Kidney (tissue), 14 donors: Measurements from ENCODE around the gene DDX21. TPM values are rescaled to one million over a fixed set of nuclear protein-coding genes. Genes with fewer than 3 reads are reported as not detected.

Experiments
- DNase-seq, 5 donors: peaks; one replicate each; pipeline ENCODE4 v3.0.0-alpha.2; 2013 to 2020
- FAIRE-seq: peaks from 2 replicates; lab custom pipeline; 2012; peaks lifted over from hg19 to GRCh38; lab: Jason Lieb, UNC
- H3K27ac ChIP-seq, 2 donors: one replicate each; pipeline ENCODE4 v1.7.0; 2013; ENCODE audit warnings: low read depth in 2 of 2, low read length in 2 of 2, inconsistent platforms in 1 of 2
- H3K27me3 ChIP-seq: one replicate; pipeline ENCODE4 v1.7.1; 2013; ENCODE audit warnings: low read length, inconsistent platforms; ENCODE audit not compliant: control insufficient read depth, insufficient read depth
- H3K36me3 ChIP-seq, 3 donors: one replicate each; pipeline versions ENCODE4 v1.7.0 to v1.7.1; 2013; ENCODE audit warnings: low read length in 3 of 3, control low read depth in 1 of 3, inconsistent platforms in 1 of 3; ENCODE audit not compliant: insufficient read depth in 3 of 3, control insufficient read depth in 2 of 3
- H3K4me1 ChIP-seq, 3 donors: one replicate each; pipeline versions ENCODE4 v1.7.0 to v1.7.1; 2013; ENCODE audit warnings: low read length in 3 of 3, inconsistent platforms in 1 of 3, low read depth in 1 of 3; ENCODE audit not compliant: control insufficient read depth in 2 of 3, insufficient read depth in 2 of 3
- H3K4me3 ChIP-seq, 3 donors: one replicate each; pipeline versions ENCODE4 v1.7.0 to v1.8.1; 2013; ENCODE audit warnings: low read length in 3 of 3, control low read depth in 1 of 3, inconsistent platforms in 1 of 3
- H3K9ac ChIP-seq, 3 donors: one replicate each; pipeline versions ENCODE4 v1.7.0 to v1.7.1; 2013; ENCODE audit warnings: low read length in 3 of 3, control low read depth in 1 of 3, inconsistent platforms in 1 of 3
- H3K9me3 ChIP-seq, 3 donors: one replicate each; pipeline versions ENCODE4 v1.7.0 to v1.7.1; 2013; ENCODE audit warnings: low read length in 3 of 3, control low read depth in 1 of 3, inconsistent platforms in 1 of 3; ENCODE audit not compliant: control insufficient read depth in 2 of 3, insufficient read depth in 1 of 3
- intact Hi-C: fragments of 100-400 bp; cut with DNase I; formaldehyde crosslinking; loops from one replicate; pipeline ENCODE4 v1.11.1; 2022
- polyA plus RNA-seq: library from polyadenylated mRNA; stranded (reverse); fragments of 350-450 nt; fragmentation: Illumina TruSeq; extraction: RNeasy Lipid Tissue Mini Kit (QIAGEN cat#74804); gene quantifications from one replicate; pipeline ENCODE4 v1.2.3, GENCODE V29; 2014; ENCODE audit warnings: low read depth, low replicate concordance; ENCODE audit not compliant: insufficient read depth
- total RNA-seq: library from RNA; stranded (reverse); fragmentation: NEBNext Ultra II Directional; extraction: Animal tissue kit (Norgen Biotek cat#: 25700); gene quantifications from one replicate; pipeline ENCODE4 v1.2.1, GENCODE V29; 2021
- TF ChIP-seq, protein P1 (sequence below): IDR thresholded peaks from 3 replicates; pipeline ENCODE4 v1.5.1; 2012; ENCODE audit warnings: mild to moderate bottlenecking, moderate library complexity, borderline replicate concordance; ENCODE audit not compliant: insufficient read depth; ENCODE audit errors: extremely low read depth
- donor health status: control.
- donor health status: control.
- donor health status: control.
- donor health status: control.
- donor health status: control.
- donor health status: DM: yes; HTN: yes; CAD: no.
- donor health status: Normal renal cell carcinoma (clear cell type).

DDX21 gene
- total and polyA plus RNA-seq, 2 donors from 2014 or later: 8.9 to 49.4 TPM

- Histone ChIP-seq H3K27me3 (no peaks in the 10 kb centered on the region), H3K36me3 (peaks cover 0 to 5% (median 0%) of the 10 kb centered on the region in 3 donors), H3K4me3 (no peak overlapping the region), H3K9me3 (no peaks in the 10 kb centered on the region), H3K9ac (no peak overlapping the region), H3K4me1 (no peaks in the 10 kb centered on the region), H3K27ac (no peak overlapping the region)
- FAIRE-seq (no peak), DNase-seq (peak in 2 of 5 donors; percentile 21 to 57)
- TF ChIP-seq, protein P1, sequence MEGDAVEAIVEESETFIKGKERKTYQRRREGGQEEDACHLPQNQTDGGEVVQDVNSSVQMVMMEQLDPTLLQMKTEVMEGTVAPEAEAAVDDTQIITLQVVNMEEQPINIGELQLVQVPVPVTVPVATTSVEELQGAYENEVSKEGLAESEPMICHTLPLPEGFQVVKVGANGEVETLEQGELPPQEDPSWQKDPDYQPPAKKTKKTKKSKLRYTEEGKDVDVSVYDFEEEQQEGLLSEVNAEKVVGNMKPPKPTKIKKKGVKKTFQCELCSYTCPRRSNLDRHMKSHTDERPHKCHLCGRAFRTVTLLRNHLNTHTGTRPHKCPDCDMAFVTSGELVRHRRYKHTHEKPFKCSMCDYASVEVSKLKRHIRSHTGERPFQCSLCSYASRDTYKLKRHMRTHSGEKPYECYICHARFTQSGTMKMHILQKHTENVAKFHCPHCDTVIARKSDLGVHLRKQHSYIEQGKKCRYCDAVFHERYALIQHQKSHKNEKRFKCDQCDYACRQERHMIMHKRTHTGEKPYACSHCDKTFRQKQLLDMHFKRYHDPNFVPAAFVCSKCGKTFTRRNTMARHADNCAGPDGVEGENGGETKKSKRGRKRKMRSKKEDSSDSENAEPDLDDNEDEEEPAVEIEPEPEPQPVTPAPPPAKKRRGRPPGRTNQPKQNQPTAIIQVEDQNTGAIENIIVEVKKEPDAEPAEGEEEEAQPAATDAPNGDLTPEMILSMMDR: peak; percentile 41
- intact Hi-C loops: loop anchor here (10.0 kb wide), 1 partner anchor 90 kb away; no protein-coding TSS in a partner anchor
Measured at GRCh38 chr10:69004821-69005220, 48.9 kb downstream of the DDX21 start.

- Histone ChIP-seq H3K4me3 (no peak overlapping the region), H3K36me3 (peaks cover 0 to 2% (median 0%) of the 10 kb centered on the region in 3 donors), H3K27ac (no peak overlapping the region), H3K4me1 (no peaks in the 10 kb centered on the region), H3K9ac (no peak overlapping the region), H3K27me3 (no peaks in the 10 kb centered on the region), H3K9me3 (no peaks in the 10 kb centered on the region)
- FAIRE-seq (no peak), DNase-seq (no peak)
- TF ChIP-seq, protein P1: no peak
- intact Hi-C loops: loop anchor here (10.0 kb wide), 1 partner anchor 89 kb away; no protein-coding TSS in a partner anchor
Measured at GRCh38 chr10:69005704-69006485, 49.9 kb downstream of the DDX21 start.

DNA sequence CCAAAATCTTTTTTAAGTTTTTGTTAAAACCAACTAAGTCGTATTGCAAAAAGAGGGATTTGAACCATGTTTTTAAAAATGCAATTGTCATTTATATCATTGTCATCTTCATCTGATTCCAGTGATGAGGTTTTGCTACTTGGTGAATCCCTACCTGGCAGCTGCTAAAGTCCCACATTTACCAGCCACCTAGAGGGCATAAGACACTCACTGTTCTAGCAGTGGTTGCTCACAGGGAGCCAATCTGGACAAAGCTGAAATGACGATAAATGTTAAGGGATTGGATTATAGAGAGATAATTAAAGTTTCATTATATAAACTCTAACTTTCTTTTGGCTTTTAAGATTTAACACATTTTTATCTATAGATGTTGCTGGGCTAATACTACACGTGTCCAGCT lies 51.3 kb downstream of the DDX21 start:
- TF ChIP-seq, protein P1: no peak
- FAIRE-seq: no peak
- Histone ChIP-seq H3K27me3 (no peaks in the 10 kb centered on the region), H3K27ac (no peak overlapping the region), H3K9ac (no peak overlapping the region), H3K36me3 (peaks cover 2 to 8% (median 5%) of the 10 kb centered on the region in 3 donors), H3K4me1 (no peaks in the 10 kb centered on the region), H3K9me3 (no peaks in the 10 kb centered on the region), H3K4me3 (no peak overlapping the region)
- no peak for DNase-seq
- intact Hi-C loops: loop anchor here (10.0 kb wide), 1 partner anchor 88 kb away; no protein-coding TSS in a partner anchor
